H9 (cell line): ENCODE data around the gene LETM1. TPM values are rescaled to one million over a fixed set of nuclear protein-coding genes. Genes with fewer than 3 reads are reported as not detected.

Source experiments
- DNase-seq: peaks from one replicate; pipeline ENCODE4 v3.0.0-alpha.2; 2017
- H2AFZ ChIP-seq: one replicate; pipeline ENCODE4 v1.6.1; 2013; ENCODE audit warnings: mild to moderate bottlenecking, low read length, control low read depth, moderate library complexity
- H2AK5ac ChIP-seq: 2 replicates; pipeline ENCODE4 v1.6.1; 2013; ENCODE audit warnings: low read length, control low read depth, mixed read lengths; ENCODE audit not compliant: insufficient read length
- H2BK120ac ChIP-seq: one replicate; pipeline ENCODE4 v1.6.1; 2013; ENCODE audit warnings: low read depth, mild to moderate bottlenecking, low read length, control low read depth, inconsistent platforms; ENCODE audit not compliant: poor library complexity, severe bottlenecking
- H2BK12ac ChIP-seq: 2 replicates; pipeline ENCODE4 v1.6.1; 2013; ENCODE audit warnings: low read length, control low read depth, mixed read lengths, low read depth; ENCODE audit not compliant: insufficient read length
- H2BK15ac ChIP-seq: 2 replicates; pipeline ENCODE4 v1.6.1; 2013; ENCODE audit warnings: low read depth, low read length, control low read depth
- H2BK20ac ChIP-seq: one replicate; pipeline ENCODE4 v1.6.1; 2013; ENCODE audit warnings: low read depth, mild to moderate bottlenecking, low read length, control low read depth, inconsistent platforms; ENCODE audit not compliant: poor library complexity, severe bottlenecking
- H2BK5ac ChIP-seq: 2 replicates; pipeline ENCODE4 v1.6.1; 2013; ENCODE audit warnings: low read length, control low read depth, mixed read lengths; ENCODE audit not compliant: insufficient read length
- H3K14ac ChIP-seq: 2 replicates; pipeline ENCODE4 v1.6.1; 2013; ENCODE audit warnings: low read length, control low read depth; ENCODE audit not compliant: insufficient read depth
- H3K18ac ChIP-seq: 2 replicates; pipeline ENCODE4 v1.6.1; 2013; ENCODE audit warnings: low read depth, mild to moderate bottlenecking, mixed read lengths, low read length, control low read depth; ENCODE audit not compliant: insufficient read length
- H3K23ac ChIP-seq: 2 replicates; pipeline ENCODE4 v1.6.1; 2013; ENCODE audit warnings: low read length, control low read depth, mixed read lengths, low read depth; ENCODE audit not compliant: insufficient read length
- H3K23me2 ChIP-seq: 2 replicates; pipeline ENCODE4 v1.6.1; 2013; ENCODE audit warnings: low read depth, mild to moderate bottlenecking, mixed read lengths, low read length, control low read depth; ENCODE audit not compliant: insufficient read length, poor library complexity, severe bottlenecking
- H3K27ac ChIP-seq: 2 replicates; pipeline ENCODE4 v1.5.1; 2013; ENCODE audit warnings: low read length, control low read depth, mixed read lengths, low read depth; ENCODE audit not compliant: insufficient read length
- H3K27me3 ChIP-seq: 2 replicates; pipeline ENCODE4 v1.6.1; 2013; ENCODE audit warnings: low read length, control low read depth, inconsistent platforms; ENCODE audit not compliant: insufficient read depth
- H3K4ac ChIP-seq: 2 replicates; pipeline ENCODE4 v1.6.1; 2013; ENCODE audit warnings: low read depth, mild to moderate bottlenecking, control low read depth, inconsistent platforms, low read length, moderate library complexity
- H3K4me1 ChIP-seq: 2 replicates; pipeline ENCODE4 v1.6.1; 2013; ENCODE audit warnings: low read length, control low read depth, inconsistent platforms; ENCODE audit not compliant: insufficient read depth
- H3K4me2 ChIP-seq: 2 replicates; pipeline ENCODE4 v1.6.1; 2013; ENCODE audit warnings: low read length, control low read depth, mixed read lengths; ENCODE audit not compliant: insufficient read length, insufficient read depth
- H3K56ac ChIP-seq: 2 replicates; pipeline ENCODE4 v1.6.1; 2013; ENCODE audit warnings: low read depth, mild to moderate bottlenecking, mixed read lengths, low read length, control low read depth; ENCODE audit not compliant: insufficient read length
- H3K79me1 ChIP-seq: 2 replicates; pipeline ENCODE4 v1.6.1; 2013; ENCODE audit warnings: low read depth, mild to moderate bottlenecking, moderate library complexity, low read length, control low read depth, inconsistent platforms; ENCODE audit not compliant: insufficient read depth, poor library complexity, severe bottlenecking
- H3K79me2 ChIP-seq: 2 replicates; pipeline ENCODE4 v1.6.1; 2013; ENCODE audit warnings: low read length, control low read depth, inconsistent platforms; ENCODE audit not compliant: insufficient read depth
- H3K9ac ChIP-seq: 2 replicates; pipeline ENCODE4 v1.6.1; 2013; ENCODE audit warnings: low read length, control low read depth, mixed read lengths; ENCODE audit not compliant: insufficient read length; ENCODE audit errors: extremely low read depth
- H3K9me3 ChIP-seq: one replicate; pipeline ENCODE4 v1.6.1; 2013; ENCODE audit warnings: low read depth, low read length, inconsistent platforms; ENCODE audit not compliant: control insufficient read depth
- H3T11ph ChIP-seq: one replicate; pipeline ENCODE4 v1.6.1; 2013; ENCODE audit warnings: mild to moderate bottlenecking, low read length, control low read depth, inconsistent platforms
- H4K20me1 ChIP-seq: one replicate; pipeline ENCODE4 v1.6.1; 2013; ENCODE audit not compliant: control insufficient read depth, insufficient read length, insufficient read depth
- H4K5ac ChIP-seq: 2 replicates; pipeline ENCODE4 v1.6.1; 2013; ENCODE audit warnings: low read depth, mild to moderate bottlenecking, mixed read lengths, low read length, control low read depth; ENCODE audit not compliant: insufficient read length
- H4K8ac ChIP-seq: replicated peaks from 2 replicates; pipeline ENCODE4 v1.6.1; 2013; ENCODE audit warnings: low read length, control low read depth, mixed read lengths, low read depth; ENCODE audit not compliant: insufficient read length
- H4K91ac ChIP-seq: 2 replicates; pipeline ENCODE4 v1.6.1; 2013; ENCODE audit warnings: low read depth, mild to moderate bottlenecking, moderate library complexity, mixed read lengths, low read length, control low read depth; ENCODE audit not compliant: insufficient read length
- H3K27ac Mint-ChIP-seq, 3 experiments: 2 replicates in 2 of 3; 3 replicates in 1 of 3; pipeline ENCODE4 v1.8.0; 2020 to 2021; ENCODE audit warnings: mixed read lengths in 3 of 3, mild to moderate bottlenecking in 1 of 3, moderate library complexity in 1 of 3
- H3K27me3 Mint-ChIP-seq: 2 replicates; pipeline ENCODE4 v1.8.0; 2021; ENCODE audit warnings: low read depth, mild to moderate bottlenecking, moderate library complexity, mixed read lengths
- H3K36me3 Mint-ChIP-seq, 3 experiments: 2 replicates in 2 of 3; 3 replicates in 1 of 3; pipeline ENCODE4 v1.8.0; 2020 to 2021; ENCODE audit warnings: low read depth in 3 of 3, mixed read lengths in 3 of 3; ENCODE audit not compliant: insufficient read depth in 1 of 3
- H3K4me1 Mint-ChIP-seq, 2 experiments: 2 replicates each; pipeline ENCODE4 v1.8.0; 2020; ENCODE audit warnings: mixed read lengths in 2 of 2
- H3K4me3 Mint-ChIP-seq, 2 experiments: 2 replicates in 1 of 2; 3 replicates in 1 of 2; pipeline ENCODE4 v1.8.0; 2020 to 2021; ENCODE audit warnings: mild to moderate bottlenecking in 2 of 2, mixed read lengths in 2 of 2, moderate library complexity in 1 of 2
- H3K9me3 Mint-ChIP-seq, 2 experiments: 2 replicates in 1 of 2; 3 replicates in 1 of 2; pipeline ENCODE4 v1.8.0; 2020; ENCODE audit warnings: mild to moderate bottlenecking in 2 of 2, mixed read lengths in 2 of 2, moderate library complexity in 1 of 2
- CTCF ChIP-seq: fragments of 200-600 bp; sonication (generic); conservative IDR thresholded peaks from 3 replicates; pipeline ENCODE4 v1.8.0; 2021; ENCODE audit warnings: antibody characterized with exemption, mild to moderate bottlenecking
- WGBS: extraction: QIAGEN DNeasy Blood & Tissue Kit; methylation state at CpG from one replicate; pipeline ENCODE4 v1.1.7; 2013; ENCODE audit warnings: missing lambda C conversion rate, low lambda C conversion rate, mixed read lengths; ENCODE audit not compliant: insufficient read length; ENCODE audit errors: extremely low coverage; 5-methylcytosine and 5-hydroxymethylcytosine counted together
- total RNA-seq: library from RNA; stranded (reverse); gene quantifications from 2 replicates; pipeline ENCODE4 v1.2.1, GENCODE V29; 2021

LETM1 gene
- total RNA-seq, 1 experiment from 2014 or later: 43.4 TPM

- Histone ChIP-seq H2BK120ac (no peak overlapping the region), H3K4me2 (peak overlapping the region; percentile 90), H2BK12ac (no peak overlapping the region), H4K5ac (no peak overlapping the region), H3K23me2 (peaks cover 7% of the 10 kb centered on the region), H3K4ac (no peak overlapping the region), H3K79me1 (peaks cover 4% of the 10 kb centered on the region), H3K4me1 (no peaks in the 10 kb centered on the region; the same call in 1 of the 2 replicates), H3K9me3 (no peaks in the 10 kb centered on the region), H3K27me3 (peaks cover 19% of the 10 kb centered on the region), H3K14ac (peak overlapping the region; percentile 84; the same call in 1 of the 2 replicates), H3T11ph (no peak overlapping the region), H4K20me1 (no peaks in the 10 kb centered on the region), H4K91ac (no peak overlapping the region), H3K18ac (peak overlapping the region; percentile 77), H3K79me2 (peaks cover 30% of the 10 kb centered on the region; the same call in 1 of the 2 replicates), H3K9ac (no peak overlapping the region), H3K23ac (no peak overlapping the region), H2AK5ac (no peak overlapping the region), H3K56ac (no peak overlapping the region), H4K8ac (no peak overlapping the region), H2BK15ac (no peak overlapping the region), H2AFZ (no peak overlapping the region), H3K27ac (no peak overlapping the region), H2BK20ac (no peak overlapping the region), H2BK5ac (no peak overlapping the region)
- Mint-ChIP-seq H3K4me3 (peak overlapping the region; percentile 55 to 69; a peak in 4 of 5 replicates), H3K27ac (no peak overlapping the region), H3K36me3 (no peaks in the 10 kb centered on the region; a peak in 1 of 7 replicates), H3K27me3 (peaks cover 38% of the 10 kb centered on the region), H3K4me1 (peaks cover 29 to 30% of the 10 kb centered on the region in 2 experiments), H3K9me3 (no peaks in the 10 kb centered on the region)
- no peak for TF ChIP-seq CTCF
- DNase-seq: peak; percentile 49
- no CpG with 5 or more reads among the region's 79 CpGs for WGBS
These were observed 15.6 kb upstream of the LETM1 start for GRCh38 chr4:1871471-1872021.
